ENCODE results near the gene TMEM108.

DNA sequence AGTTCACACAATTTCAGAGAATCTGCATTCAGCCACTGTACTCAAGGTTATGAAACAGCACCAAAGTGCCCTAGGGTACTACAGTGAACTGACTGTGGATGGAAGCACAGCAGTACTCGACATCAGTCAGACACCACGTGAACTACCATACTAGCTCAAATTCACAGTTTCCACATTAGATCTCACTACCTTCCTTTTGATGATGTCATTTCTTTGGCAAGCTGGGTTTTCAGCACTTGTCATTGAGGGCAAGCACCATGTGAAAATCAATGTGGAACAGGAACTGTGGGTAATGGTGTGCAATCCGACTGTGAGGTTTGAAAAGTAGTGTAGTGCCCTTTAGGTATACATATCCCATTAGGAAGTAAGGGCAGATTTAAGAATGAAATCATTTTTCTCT lies 251.1 kb downstream of the TMEM108 start:
- no peak for TF ChIP-seq EZH2 (IDR thresholded peaks at IDR 0.05)
- TF ChIP-seq RAD21 (IDR thresholded peaks at IDR 0.05; ENCODE audit: low read depth) = no peak
- no peak for TF ChIP-seq CTCF (IDR thresholded peaks at IDR 0.05 in 2 of 3, conservative IDR thresholded peaks at IDR 0.05 in 1 of 3; ENCODE audit: borderline replicate concordance in 1 of 3, insufficient read depth in 1 of 3, low read depth in 2 of 3, low read length in 2 of 3)
- no peak for TF ChIP-seq SIN3A (IDR thresholded peaks at IDR 0.05; ENCODE audit: low read depth)
- TF ChIP-seq POLR2AphosphoS5 (IDR thresholded peaks at IDR 0.05; ENCODE audit: low read depth, low read length) = no peak
- no peak for TF ChIP-seq EZH2phosphoT487 (IDR thresholded peaks at IDR 0.05; ENCODE audit: borderline replicate concordance)
- TF ChIP-seq, protein P1, sequence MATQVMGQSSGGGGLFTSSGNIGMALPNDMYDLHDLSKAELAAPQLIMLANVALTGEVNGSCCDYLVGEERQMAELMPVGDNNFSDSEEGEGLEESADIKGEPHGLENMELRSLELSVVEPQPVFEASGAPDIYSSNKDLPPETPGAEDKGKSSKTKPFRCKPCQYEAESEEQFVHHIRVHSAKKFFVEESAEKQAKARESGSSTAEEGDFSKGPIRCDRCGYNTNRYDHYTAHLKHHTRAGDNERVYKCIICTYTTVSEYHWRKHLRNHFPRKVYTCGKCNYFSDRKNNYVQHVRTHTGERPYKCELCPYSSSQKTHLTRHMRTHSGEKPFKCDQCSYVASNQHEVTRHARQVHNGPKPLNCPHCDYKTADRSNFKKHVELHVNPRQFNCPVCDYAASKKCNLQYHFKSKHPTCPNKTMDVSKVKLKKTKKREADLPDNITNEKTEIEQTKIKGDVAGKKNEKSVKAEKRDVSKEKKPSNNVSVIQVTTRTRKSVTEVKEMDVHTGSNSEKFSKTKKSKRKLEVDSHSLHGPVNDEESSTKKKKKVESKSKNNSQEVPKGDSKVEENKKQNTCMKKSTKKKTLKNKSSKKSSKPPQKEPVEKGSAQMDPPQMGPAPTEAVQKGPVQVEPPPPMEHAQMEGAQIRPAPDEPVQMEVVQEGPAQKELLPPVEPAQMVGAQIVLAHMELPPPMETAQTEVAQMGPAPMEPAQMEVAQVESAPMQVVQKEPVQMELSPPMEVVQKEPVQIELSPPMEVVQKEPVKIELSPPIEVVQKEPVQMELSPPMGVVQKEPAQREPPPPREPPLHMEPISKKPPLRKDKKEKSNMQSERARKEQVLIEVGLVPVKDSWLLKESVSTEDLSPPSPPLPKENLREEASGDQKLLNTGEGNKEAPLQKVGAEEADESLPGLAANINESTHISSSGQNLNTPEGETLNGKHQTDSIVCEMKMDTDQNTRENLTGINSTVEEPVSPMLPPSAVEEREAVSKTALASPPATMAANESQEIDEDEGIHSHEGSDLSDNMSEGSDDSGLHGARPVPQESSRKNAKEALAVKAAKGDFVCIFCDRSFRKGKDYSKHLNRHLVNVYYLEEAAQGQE (IDR thresholded peaks at IDR 0.05; ENCODE audit: low read depth) = no peak
- TF ChIP-seq ZNF274 (IDR thresholded peaks at IDR 0.05; ENCODE audit: low read depth, low read length) = no peak
- no peak for TF ChIP-seq MAX (IDR thresholded peaks at IDR 0.05)
- no peak for TF ChIP-seq POLR2A (IDR thresholded peaks at IDR 0.05; ENCODE audit: borderline replicate concordance, extremely low read depth, insufficient read depth, insufficient read length)
